ENCODE measurements around the gene USH1C. TPM values are rescaled to one million over a fixed set of nuclear protein-coding genes. Genes with fewer than 3 reads are reported as not detected.

USH1C gene
- total and polyA plus RNA-seq, 2 of the 4 experiments (the other 2 are of a cell fraction): not detected

DNA sequence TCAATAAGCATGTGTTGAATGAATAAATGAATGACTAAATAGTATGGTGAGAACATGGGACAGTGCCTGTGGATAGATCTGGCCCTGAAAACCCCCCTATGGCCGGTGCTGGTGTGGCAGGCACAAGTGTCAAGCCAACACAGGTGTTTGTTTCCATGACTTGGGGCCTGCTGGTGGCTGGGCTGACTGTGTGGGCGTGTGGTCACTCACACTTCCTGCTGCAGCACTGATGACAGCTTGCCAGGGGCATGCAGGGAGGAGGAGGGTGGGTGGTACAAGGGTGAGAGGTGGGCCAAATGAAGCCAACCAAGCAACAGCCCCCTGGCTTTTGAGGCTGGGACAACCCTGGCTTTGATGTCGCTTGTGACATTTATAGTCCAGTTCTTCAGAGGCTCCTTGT, 37.3 kb downstream of the USH1C start:
- TF ChIP-seq RFX5 (IDR thresholded peaks at IDR 0.05; ENCODE audit: low read depth, low read length) (no peak), MAZ (IDR thresholded peaks at IDR 0.05; ENCODE audit: borderline replicate concordance, low read depth, low read length) (no peak), BHLHE40 (IDR thresholded peaks at IDR 0.05; ENCODE audit: low read depth, low read length) (no peak), RAD21 (IDR thresholded peaks at IDR 0.05; ENCODE audit: low read length) (no peak), FOS (IDR thresholded peaks at IDR 0.05; ENCODE audit: low read depth, low read length) (no peak), MAFK (IDR thresholded peaks at IDR 0.05; ENCODE audit: low read depth, low read length) (no peak), RCOR1 (IDR thresholded peaks at IDR 0.05; ENCODE audit: insufficient replicate concordance, low read length) (no peak), CHD1 (IDR thresholded peaks at IDR 0.05; ENCODE audit: low read depth, low read length) (no peak), CEBPB (IDR thresholded peaks at IDR 0.05; ENCODE audit: low read depth, low read length) (no peak)
- TF ChIP-seq, protein P1, sequence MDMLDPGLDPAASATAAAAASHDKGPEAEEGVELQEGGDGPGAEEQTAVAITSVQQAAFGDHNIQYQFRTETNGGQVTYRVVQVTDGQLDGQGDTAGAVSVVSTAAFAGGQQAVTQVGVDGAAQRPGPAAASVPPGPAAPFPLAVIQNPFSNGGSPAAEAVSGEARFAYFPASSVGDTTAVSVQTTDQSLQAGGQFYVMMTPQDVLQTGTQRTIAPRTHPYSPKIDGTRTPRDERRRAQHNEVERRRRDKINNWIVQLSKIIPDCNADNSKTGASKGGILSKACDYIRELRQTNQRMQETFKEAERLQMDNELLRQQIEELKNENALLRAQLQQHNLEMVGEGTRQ (IDR thresholded peaks at IDR 0.05; ENCODE audit: low read depth, low read length): no peak
- Histone ChIP-seq H3K14ac (replicated peaks; ENCODE audit: low read depth, low read length) (no peak overlapping the region), H3K4me1 (ENCODE audit: control insufficient read depth, insufficient read depth, low read length) (no peaks in the 10 kb centered on the region), H4K91ac (ENCODE audit: insufficient read depth, low read depth, low read length) (no peak overlapping the region), H3K9ac (ENCODE audit: low read depth, low read length) (no peak overlapping the region), H3K23ac (ENCODE audit: low read depth, low read length) (no peak overlapping the region), H3K79me1 (ENCODE audit: low read depth in 1 of 2, low read length in 2 of 2) (no peaks in the 10 kb centered on the region), H3K9me3 (ENCODE audit: control insufficient read depth, insufficient read depth, low read length) (no peaks in the 10 kb centered on the region), H3K36me3 (ENCODE audit: control insufficient read depth, insufficient read depth, low read length) (no peaks in the 10 kb centered on the region), H3K27ac (ENCODE audit: insufficient read depth, low read length) (no peak overlapping the region), H2AK5ac (ENCODE audit: low read depth, low read length) (no peak overlapping the region), H2AK9ac (replicated peaks; ENCODE audit: low read depth, low read length, poor library complexity) (no peak overlapping the region), H4K20me1 (ENCODE audit: insufficient read depth, low read length) (no peaks in the 10 kb centered on the region), H4K8ac (ENCODE audit: low read depth in 2 of 2, low read length in 2 of 2) (no peak overlapping the region), H3K4ac (ENCODE audit: low read depth, low read length) (no peak overlapping the region), H2AFZ (replicated peaks; ENCODE audit: low read length, poor library complexity) (no peak overlapping the region), H2BK120ac (ENCODE audit: low read depth, low read length) (no peak overlapping the region), H3K56ac (ENCODE audit: extremely low read depth, insufficient read depth, low read length) (no peak overlapping the region), H3K4me3 (ENCODE audit: insufficient read depth, low read depth, low read length) (no peak overlapping the region), H3K9me1 (ENCODE audit: insufficient read depth, low read length) (no peaks in the 10 kb centered on the region), H2BK15ac (ENCODE audit: low read depth, low read length) (no peak overlapping the region), H4K5ac (ENCODE audit: low read depth, low read length) (no peak overlapping the region), H2BK20ac (ENCODE audit: low read depth, low read length) (no peak overlapping the region), H3K4me2 (ENCODE audit: low read depth, low read length) (no peak overlapping the region), H3K27me3 (ENCODE audit: control insufficient read depth, insufficient read depth, low read length) (peaks cover 13% of the 10 kb centered on the region), H2BK5ac (ENCODE audit: low read depth, low read length, poor library complexity, severe bottlenecking) (no peak overlapping the region), H3K18ac (ENCODE audit: low read depth, low read length) (no peak overlapping the region)
- dilution Hi-C loops (cut with HindIII; ENCODE audit: low sequenced_read_pairs, unreplicated experiment) (no loop called here), intact Hi-C loops (cut with micrococcal nuclease) (loop anchor here (10.0 kb wide), 2 partner anchors 682 to 722 kb away; no protein-coding TSS in a partner anchor), in situ Hi-C loops (cut with MboI; ENCODE audit: low sequenced_read_pairs) (loop anchor here (10.0 to 25.0 kb wide), 2 partner anchors 272 to 570 kb away; no protein-coding TSS in a partner anchor)
- POLR2A ChIA-PET (ENCODE audit: unreplicated experiment): no interaction called here
- CTCF ChIA-PET: interaction anchor here (0.9 kb wide), 1 partner anchor 123 kb away, joined by 3 read pairs; no protein-coding TSS in a partner anchor
- no peak for ATAC-seq (ENCODE audit: low read depth)
- DNase-seq: no peak
- WGBS, 2 experiments (ENCODE audit: extremely low coverage in 2 of 2, insufficient read length in 1 of 2): 60% methylated on average over 1 of the region's 3 CpGs; no CpG with 5 or more reads in 1 of the 2 experiments
- BruUV-seq (replicated peaks): no TSS peak

Data from IMR-90 (cell line).